Suprapubic skin (tissue), 4 donors: ENCODE measurements around the gene DSE. TPM values are rescaled to one million over a fixed set of nuclear protein-coding genes. Genes with fewer than 3 reads are reported as not detected.
"Not testable (repeated sequence)": the region's sequence is repeated elsewhere in the genome, so short reads cannot be mapped to it uniquely, and the experiment has no call there.

Experiments used
- DNase-seq, 2 donors: peaks; one replicate each; pipeline ENCODE4 v3.0.0-alpha.2; 2019; ENCODE audit warnings: low spot score in 2 of 2
- H3K27ac ChIP-seq: fragments of 200-600 bp; sonication (generic); one replicate; pipeline ENCODE4 v1.5.1; 2019
- H3K27me3 ChIP-seq: fragments of 200-600 bp; sonication (generic); one replicate; pipeline ENCODE4 v1.5.1; 2019
- H3K36me3 ChIP-seq: fragments of 200-600 bp; sonication (generic); one replicate; pipeline ENCODE4 v1.5.1; 2019
- H3K4me1 ChIP-seq: fragments of 200-600 bp; sonication (generic); one replicate; pipeline ENCODE4 v1.5.1; 2019
- H3K4me3 ChIP-seq: fragments of 200-600 bp; sonication (generic); one replicate; pipeline ENCODE4 v1.5.1; 2019; ENCODE audit warnings: mild to moderate bottlenecking
- H3K9me3 ChIP-seq: fragments of 200-600 bp; sonication (generic); one replicate; pipeline ENCODE4 v1.5.1; 2019
- CTCF ChIP-seq, 2 donors: fragments of 200-600 bp in 1 of 2; fragments of 450-650 bp in 1 of 2; sonication (generic) in 1 of 2; IDR thresholded peaks; one replicate each; pipeline ENCODE4 v1.5.1; 2016 to 2019; ENCODE audit warnings: antibody characterized with exemption in 2 of 2, mild to moderate bottlenecking in 1 of 2, moderate library complexity in 1 of 2
- EP300 ChIP-seq: sonication (generic); formaldehyde crosslinking; IDR thresholded peaks from one replicate; pipeline ENCODE4 v1.6.1; 2017; ENCODE audit warnings: antibody characterized with exemption
- POLR2A ChIP-seq, 2 donors: fragments of 450-650 bp; IDR thresholded peaks; one replicate each; pipeline ENCODE4 v1.6.1; 2017; ENCODE audit warnings: antibody characterized with exemption in 2 of 2, mild to moderate bottlenecking in 2 of 2, moderate library complexity in 2 of 2
- POLR2AphosphoS5 ChIP-seq, 3 donors: sonication (generic); formaldehyde crosslinking; IDR thresholded peaks; one replicate each; pipeline ENCODE4 v1.6.1; 2017; ENCODE audit warnings: antibody characterized with exemption in 3 of 3
- WGBS: methylation state at CpG from one replicate; pipeline ENCODE4 v1.1.5; 2018; 5-methylcytosine and 5-hydroxymethylcytosine counted together
- total RNA-seq, 4 donors: library from RNA; depleted of rRNA; stranded (reverse); fragments of >200 nt; gene quantifications; one replicate each; pipeline ENCODE4 v1.1.0, GENCODE V29; 2016

Gene DSE
- total RNA-seq, 4 donors from 2014 or later, result 36.0 to 40.0 (median 37.2) TPM

- no peak for TF ChIP-seq POLR2AphosphoS5 (IDR thresholded peaks at IDR 0.05)
- no peak for TF ChIP-seq EP300
- no peak for TF ChIP-seq POLR2A (IDR thresholded peaks at IDR 0.05)
- TF ChIP-seq CTCF (IDR thresholded peaks at IDR 0.05), result no peak
- WGBS, result 86% methylated on average over 1 of the region's 1 CpG
These were observed 35.0 kb upstream of the DSE start for GRCh38 chr6:116335612-116336215.

DNA sequence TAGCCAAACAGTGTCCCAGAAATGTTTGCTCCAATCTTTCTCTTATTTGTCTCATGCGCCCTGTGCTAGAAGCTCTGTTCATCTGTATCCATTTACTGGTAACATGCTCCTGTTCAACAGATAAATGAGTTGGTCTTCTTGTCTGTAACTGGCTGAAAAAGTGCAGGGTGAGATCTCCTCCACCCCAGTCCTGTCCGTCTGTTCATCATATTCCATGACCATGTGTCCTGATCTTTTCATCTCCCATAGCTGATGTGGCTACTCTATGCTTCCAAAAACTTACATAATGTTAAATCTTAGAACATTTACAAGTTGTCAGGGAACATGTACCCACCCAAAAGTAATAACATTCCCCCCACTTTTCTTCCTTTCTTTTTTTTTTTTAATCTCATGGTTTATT is 31.8 kb upstream of the DSE start:
- Histone ChIP-seq H3K9me3 (no peaks in the 10 kb centered on the region), H3K27me3 (no peaks in the 10 kb centered on the region), H3K4me1 (no peaks in the 10 kb centered on the region), H3K27ac (peak overlapping the region; percentile 19), H3K36me3 (no peaks in the 10 kb centered on the region), H3K4me3 (no peak overlapping the region)
- WGBS, result 79% methylated on average over 2 of the region's 2 CpGs
- no peak for DNase-seq
- TF ChIP-seq EP300 (no peak), CTCF (IDR thresholded peaks at IDR 0.05) (no peak), POLR2AphosphoS5 (IDR thresholded peaks at IDR 0.05) (no peak), POLR2A (IDR thresholded peaks at IDR 0.05) (no peak)

More at GRCh38 chr6:116335612-116336215, 35.0 kb upstream of the DSE start:
- H3K27me3 ChIP-seq, result no peaks in the 10 kb centered on the region
- H3K9me3 ChIP-seq, result no peaks in the 10 kb centered on the region
- H3K4me3 ChIP-seq, result no peak overlapping the region
- no peak overlapping the region for H3K27ac ChIP-seq
- H3K36me3 ChIP-seq, result no peaks in the 10 kb centered on the region
- no peak for DNase-seq
- no peaks in the 10 kb centered on the region for H3K4me1 ChIP-seq

GRCh38 chr6:116340625-116341024 is 30.1 kb upstream of the DSE start:
- not testable (repeated sequence) for H3K4me3 ChIP-seq, H3K27ac ChIP-seq, H3K4me1 ChIP-seq, H3K9me3 ChIP-seq, H3K36me3 ChIP-seq, DNase-seq, H3K27me3 ChIP-seq
- WGBS, result 95% methylated on average over 5 of the region's 5 CpGs

DNA sequence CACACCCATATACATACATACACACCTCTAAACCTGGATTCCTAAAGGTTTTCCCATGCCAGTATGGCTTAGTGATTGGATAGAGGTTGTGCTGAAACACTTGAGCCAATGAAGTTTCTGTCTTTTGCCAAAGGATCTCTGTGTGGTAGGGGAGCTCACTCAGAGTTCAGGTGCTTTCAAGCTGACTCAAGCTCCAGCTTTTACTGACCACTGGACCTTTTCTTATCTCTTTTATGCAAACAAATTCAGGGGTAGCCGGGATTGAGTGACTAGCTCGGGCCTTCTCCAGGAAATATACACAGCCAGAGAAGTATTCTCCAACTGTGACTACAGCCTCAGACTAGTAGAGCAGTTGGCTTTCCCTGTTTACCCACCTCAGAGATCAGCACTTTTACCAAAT is 21.5 kb upstream of the DSE start:
- WGBS, result 50% methylated on average over 2 of the region's 2 CpGs
- H3K4me3 ChIP-seq, result no peak overlapping the region
- no peaks in the 10 kb centered on the region for H3K9me3 ChIP-seq
- DNase-seq, result no peak
- H3K4me1 ChIP-seq, result peaks cover 19% of the 10 kb centered on the region
- no peaks in the 10 kb centered on the region for H3K36me3 ChIP-seq
- no peaks in the 10 kb centered on the region for H3K27me3 ChIP-seq
- TF ChIP-seq POLR2AphosphoS5 (IDR thresholded peaks at IDR 0.05) (no peak), POLR2A (IDR thresholded peaks at IDR 0.05) (no peak), EP300 (no peak), CTCF (IDR thresholded peaks at IDR 0.05) (no peak)
- no peak overlapping the region for H3K27ac ChIP-seq

GRCh38 chr6:116351101-116351500 is 19.6 kb upstream of the DSE start:
- WGBS, result 66% methylated on average over 2 of the region's 2 CpGs
- Histone ChIP-seq H3K4me3 (no peak overlapping the region), H3K9me3 (no peaks in the 10 kb centered on the region), H3K27ac (no peak overlapping the region), H3K27me3 (no peaks in the 10 kb centered on the region), H3K4me1 (peaks cover 19% of the 10 kb centered on the region), H3K36me3 (no peaks in the 10 kb centered on the region)
- DNase-seq, result no peak
- no peak for TF ChIP-seq POLR2A (IDR thresholded peaks at IDR 0.05)
- no peak for TF ChIP-seq CTCF (IDR thresholded peaks at IDR 0.05)
- TF ChIP-seq POLR2AphosphoS5 (IDR thresholded peaks at IDR 0.05), result no peak
- no peak for TF ChIP-seq EP300
